ENCODE data around the gene BTF3L4.

The BTF3L4 gene

GRCh38 chr1:52055066-52055865, 829 bp upstream of the BTF3L4 start, which contains the start of gene TXNDC12:
TXNDC12 (minus strand) TSS chr1:52055191; CDS start chr1:52055096, 95 bp downstream.
- Histone ChIP-seq H3K4me1 (ENCODE audit: control insufficient read depth, insufficient read depth, low read length, unreplicated experiment) (peaks cover 35% of the 10 kb centered on the region), H2AFZ (ENCODE audit: low read length, unreplicated experiment) (peak within 1 kb of the TSS; percentile 48), H3K79me2 (ENCODE audit: control insufficient read depth, insufficient read depth, low read length, unreplicated experiment) (peaks cover 66% of the 10 kb centered on the region), H3K27ac (ENCODE audit: low read depth, low read length) (peak within 1 kb of the TSS; percentile 80), H3K36me3 (ENCODE audit: insufficient read depth, low read length) (peaks cover 7% of the 10 kb centered on the region), H3K4me3 (ENCODE audit: low read depth, low read length) (peak within 1 kb of the TSS; percentile 90), H3K27me3 (ENCODE audit: insufficient read depth, low read length) (no peaks in the 10 kb centered on the region)

GRCh38 chr1:52055866-52056162, 281 bp upstream of the BTF3L4 start:
- Histone ChIP-seq H3K27me3 (ENCODE audit: insufficient read depth, low read length) (no peaks in the 10 kb centered on the region), H3K4me1 (ENCODE audit: control insufficient read depth, insufficient read depth, low read length, unreplicated experiment) (peaks cover 35% of the 10 kb centered on the region), H3K4me3 (ENCODE audit: low read depth, low read length) (peak overlapping the region; percentile 90), H3K27ac (ENCODE audit: low read depth, low read length) (peak overlapping the region; percentile 80), H3K36me3 (ENCODE audit: insufficient read depth, low read length) (peaks cover 11% of the 10 kb centered on the region), H3K79me2 (ENCODE audit: control insufficient read depth, insufficient read depth, low read length, unreplicated experiment) (peaks cover 71% of the 10 kb centered on the region), H2AFZ (ENCODE audit: low read length, unreplicated experiment) (peak overlapping the region; percentile 48)

- Histone ChIP-seq H3K79me2 (ENCODE audit: control insufficient read depth, insufficient read depth, low read length, unreplicated experiment) (peaks cover 75% of the 10 kb centered on the region), H3K4me3 (ENCODE audit: low read depth, low read length) (peak overlapping the region; percentile 90), H3K27ac (ENCODE audit: low read depth, low read length) (peak overlapping the region; percentile 80), H3K36me3 (ENCODE audit: insufficient read depth, low read length) (peaks cover 12% of the 10 kb centered on the region), H3K4me1 (ENCODE audit: control insufficient read depth, insufficient read depth, low read length, unreplicated experiment) (peaks cover 35% of the 10 kb centered on the region), H2AFZ (ENCODE audit: low read length, unreplicated experiment) (no peak overlapping the region), H3K27me3 (ENCODE audit: insufficient read depth, low read length) (no peaks in the 10 kb centered on the region)
These were observed 789 bp downstream of the BTF3L4 start for GRCh38 chr1:52056937-52057231.

GRCh38 chr1:52057255-52057654, 1.2 kb downstream of the BTF3L4 start:
- peaks cover 35% of the 10 kb centered on the region for H3K4me1 ChIP-seq (ENCODE audit: control insufficient read depth, insufficient read depth, low read length, unreplicated experiment)
- H3K27me3 ChIP-seq (ENCODE audit: insufficient read depth, low read length), result no peaks in the 10 kb centered on the region
- peaks cover 72% of the 10 kb centered on the region for H3K79me2 ChIP-seq (ENCODE audit: control insufficient read depth, insufficient read depth, low read length, unreplicated experiment)
- peak overlapping the region; percentile 90 for H3K4me3 ChIP-seq (ENCODE audit: low read depth, low read length)
- H3K27ac ChIP-seq (ENCODE audit: low read depth, low read length), result peak overlapping the region; percentile 80
- no peak overlapping the region for H2AFZ ChIP-seq (ENCODE audit: low read length, unreplicated experiment)
- peaks cover 12% of the 10 kb centered on the region for H3K36me3 ChIP-seq (ENCODE audit: insufficient read depth, low read length)

GRCh38 chr1:52057876-52058415, 1.9 kb downstream of the BTF3L4 start:
- H3K4me3 ChIP-seq (ENCODE audit: low read depth, low read length), result peak overlapping the region; percentile 90
- H3K27ac ChIP-seq (ENCODE audit: low read depth, low read length), result peak overlapping the region; percentile 80
- H3K27me3 ChIP-seq (ENCODE audit: insufficient read depth, low read length), result no peaks in the 10 kb centered on the region
- H2AFZ ChIP-seq (ENCODE audit: low read length, unreplicated experiment), result no peak overlapping the region
- peaks cover 35% of the 10 kb centered on the region for H3K4me1 ChIP-seq (ENCODE audit: control insufficient read depth, insufficient read depth, low read length, unreplicated experiment)
- peaks cover 12% of the 10 kb centered on the region for H3K36me3 ChIP-seq (ENCODE audit: insufficient read depth, low read length)
- H3K79me2 ChIP-seq (ENCODE audit: control insufficient read depth, insufficient read depth, low read length, unreplicated experiment), result peaks cover 71% of the 10 kb centered on the region

- Histone ChIP-seq H3K36me3 (ENCODE audit: insufficient read depth, low read length) (peaks cover 18% of the 10 kb centered on the region), H3K4me1 (ENCODE audit: control insufficient read depth, insufficient read depth, low read length, unreplicated experiment) (peaks cover 26% of the 10 kb centered on the region), H3K4me3 (ENCODE audit: low read depth, low read length) (peak overlapping the region; percentile 51), H2AFZ (ENCODE audit: low read length, unreplicated experiment) (no peak overlapping the region), H3K27me3 (ENCODE audit: insufficient read depth, low read length) (no peaks in the 10 kb centered on the region), H3K27ac (ENCODE audit: low read depth, low read length) (peak overlapping the region; percentile 37), H3K79me2 (ENCODE audit: control insufficient read depth, insufficient read depth, low read length, unreplicated experiment) (peaks cover 65% of the 10 kb centered on the region)
These were observed 3.2 kb downstream of the BTF3L4 start for GRCh38 chr1:52059321-52059720.

GRCh38 chr1:52059888-52060287, 3.8 kb downstream of the BTF3L4 start:
- H3K27me3 ChIP-seq (ENCODE audit: insufficient read depth, low read length), result no peaks in the 10 kb centered on the region
- no peak overlapping the region for H2AFZ ChIP-seq (ENCODE audit: low read length, unreplicated experiment)
- H3K36me3 ChIP-seq (ENCODE audit: insufficient read depth, low read length), result peaks cover 21% of the 10 kb centered on the region
- H3K27ac ChIP-seq (ENCODE audit: low read depth, low read length), result no peak overlapping the region
- peak overlapping the region; percentile 51; the same call in 1 of the 2 replicates for H3K4me3 ChIP-seq (ENCODE audit: low read depth, low read length)
- H3K4me1 ChIP-seq (ENCODE audit: control insufficient read depth, insufficient read depth, low read length, unreplicated experiment), result peaks cover 26% of the 10 kb centered on the region
- peaks cover 59% of the 10 kb centered on the region for H3K79me2 ChIP-seq (ENCODE audit: control insufficient read depth, insufficient read depth, low read length, unreplicated experiment)

GRCh38 chr1:52060822-52061221, 4.7 kb downstream of the BTF3L4 start:
- peaks cover 59% of the 10 kb centered on the region for H3K79me2 ChIP-seq (ENCODE audit: control insufficient read depth, insufficient read depth, low read length, unreplicated experiment)
- no peak overlapping the region for H3K27ac ChIP-seq (ENCODE audit: low read depth, low read length)
- H3K27me3 ChIP-seq (ENCODE audit: insufficient read depth, low read length), result no peaks in the 10 kb centered on the region
- peaks cover 26% of the 10 kb centered on the region for H3K4me1 ChIP-seq (ENCODE audit: control insufficient read depth, insufficient read depth, low read length, unreplicated experiment)
- peaks cover 22% of the 10 kb centered on the region for H3K36me3 ChIP-seq (ENCODE audit: insufficient read depth, low read length)
- H2AFZ ChIP-seq (ENCODE audit: low read length, unreplicated experiment), result no peak overlapping the region
- H3K4me3 ChIP-seq (ENCODE audit: low read depth, low read length), result no peak overlapping the region

GRCh38 chr1:52063192-52063591, 7.1 kb downstream of the BTF3L4 start:
- H3K36me3 ChIP-seq (ENCODE audit: insufficient read depth, low read length), result peaks cover 25% of the 10 kb centered on the region
- no peak overlapping the region for H2AFZ ChIP-seq (ENCODE audit: low read length, unreplicated experiment)
- no peaks in the 10 kb centered on the region for H3K27me3 ChIP-seq (ENCODE audit: insufficient read depth, low read length)
- no peak overlapping the region for H3K4me3 ChIP-seq (ENCODE audit: low read depth, low read length)
- peaks cover 38% of the 10 kb centered on the region for H3K79me2 ChIP-seq (ENCODE audit: control insufficient read depth, insufficient read depth, low read length, unreplicated experiment)
- no peak overlapping the region for H3K27ac ChIP-seq (ENCODE audit: low read depth, low read length)
- H3K4me1 ChIP-seq (ENCODE audit: control insufficient read depth, insufficient read depth, low read length, unreplicated experiment), result peaks cover 16% of the 10 kb centered on the region

GRCh38 chr1:52070704-52071103, 14.6 kb downstream of the BTF3L4 start:
- H2AFZ ChIP-seq (ENCODE audit: low read length, unreplicated experiment), result no peak overlapping the region

GRCh38 chr1:52072291-52072690, 16.2 kb downstream of the BTF3L4 start:
- Histone ChIP-seq H3K4me1 (ENCODE audit: control insufficient read depth, insufficient read depth, low read length, unreplicated experiment) (no peaks in the 10 kb centered on the region), H2AFZ (ENCODE audit: low read length, unreplicated experiment) (no peak overlapping the region), H3K79me2 (ENCODE audit: control insufficient read depth, insufficient read depth, low read length, unreplicated experiment) (peaks cover 31% of the 10 kb centered on the region), H3K36me3 (ENCODE audit: insufficient read depth, low read length) (peaks cover 13% of the 10 kb centered on the region), H3K4me3 (ENCODE audit: low read depth, low read length) (no peak overlapping the region), H3K27me3 (ENCODE audit: insufficient read depth, low read length) (no peaks in the 10 kb centered on the region), H3K27ac (ENCODE audit: low read depth, low read length) (no peak overlapping the region)

More at GRCh38 chr1:52070704-52071103, 14.6 kb downstream of the BTF3L4 start:
- no peaks in the 10 kb centered on the region for H3K27me3 ChIP-seq (ENCODE audit: insufficient read depth, low read length)
- no peak overlapping the region for H3K4me3 ChIP-seq (ENCODE audit: low read depth, low read length)
- peaks cover 14% of the 10 kb centered on the region for H3K36me3 ChIP-seq (ENCODE audit: insufficient read depth, low read length)
- H3K79me2 ChIP-seq (ENCODE audit: control insufficient read depth, insufficient read depth, low read length, unreplicated experiment), result peaks cover 31% of the 10 kb centered on the region
- no peaks in the 10 kb centered on the region for H3K4me1 ChIP-seq (ENCODE audit: control insufficient read depth, insufficient read depth, low read length, unreplicated experiment)
- no peak overlapping the region for H3K27ac ChIP-seq (ENCODE audit: low read depth, low read length)

All from ACC112 (cell line).